ENCODE results near the gene TMEM184A. TPM values are rescaled to one million over a fixed set of nuclear protein-coding genes. Genes with fewer than 3 reads are reported as not detected.

Gene TMEM184A
- total RNA-seq, 1 experiment from 2014 or later = 1.2 TPM

DNA sequence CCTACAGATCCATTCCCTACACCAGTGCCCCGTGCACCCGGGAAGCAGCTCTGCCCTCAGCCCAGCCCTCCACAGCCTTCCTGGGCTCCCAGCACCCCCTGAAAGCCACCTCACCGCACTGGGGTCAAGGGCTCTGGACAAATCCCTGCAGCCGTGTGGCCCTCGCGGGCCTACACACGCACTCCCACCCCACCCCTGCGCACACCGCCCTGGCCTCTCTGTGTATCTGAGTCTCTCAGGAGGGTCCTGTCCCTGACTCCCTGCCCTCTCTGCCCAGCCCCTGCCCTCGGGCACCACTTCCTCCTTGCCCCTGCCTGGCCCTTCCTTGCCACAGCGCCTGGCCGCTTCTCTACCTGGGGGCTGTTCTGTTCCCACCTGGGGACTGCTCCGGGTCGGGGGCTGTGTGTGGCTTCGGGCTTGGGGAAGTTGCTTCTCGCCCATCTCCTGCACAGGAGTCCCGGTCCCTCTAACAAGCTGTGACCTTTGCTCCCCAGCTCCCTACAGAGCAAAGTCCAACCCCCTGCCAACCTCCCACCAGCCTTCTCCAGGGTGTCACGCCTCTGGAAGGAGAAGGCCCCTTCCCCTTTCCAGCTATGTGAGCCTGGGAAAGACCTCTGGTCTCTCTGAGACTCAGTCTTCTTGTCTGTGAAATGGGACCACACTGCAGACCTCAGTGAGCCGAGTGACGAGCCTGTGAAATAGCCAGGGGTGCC is 1.5 kb downstream of the TMEM184A start:
- H3K4me3 ChIP-seq (ENCODE audit: insufficient read depth, low read depth, low read length) = no peak overlapping the region
- DNase-seq = no peak

DNA sequence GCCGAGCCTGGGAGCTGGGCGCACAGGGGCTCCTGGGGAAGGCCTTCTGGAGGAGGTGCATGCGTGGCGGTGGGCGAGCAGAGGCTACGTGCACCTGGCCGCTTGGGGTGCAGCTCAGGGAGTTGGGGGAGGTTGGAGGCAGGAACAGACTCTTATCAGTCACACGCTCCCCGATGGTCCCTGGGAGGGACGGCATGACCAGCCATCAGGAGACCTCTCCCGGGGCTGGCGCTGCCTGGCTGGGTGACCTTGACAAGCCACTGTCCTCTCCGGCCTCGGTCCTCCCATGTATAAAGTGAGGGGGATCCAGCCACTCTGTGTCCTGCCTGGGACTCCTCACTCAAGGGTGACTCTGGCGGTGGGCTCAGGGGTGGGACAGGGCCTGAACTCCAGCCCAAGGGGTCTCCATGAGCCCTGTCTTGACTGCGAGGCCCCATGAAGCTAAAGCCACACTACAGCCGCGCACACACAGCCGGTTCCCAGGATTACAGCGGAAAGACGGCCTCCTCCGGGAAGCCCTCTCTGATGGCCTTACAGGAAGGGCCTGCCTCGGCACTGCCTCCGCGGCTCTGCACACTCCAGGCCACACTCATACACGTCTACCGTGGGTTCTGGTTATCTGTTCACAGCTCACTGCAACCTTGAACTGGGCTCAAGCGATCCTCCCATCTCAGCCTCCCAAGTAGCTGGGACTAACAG is 2.3 kb downstream of the TMEM184A start:
- Histone ChIP-seq H3K36me3 (replicated peaks; ENCODE audit: control insufficient read depth, insufficient read depth, low read length) (no peaks in the 10 kb centered on the region), H3K4me3 (ENCODE audit: insufficient read depth, low read depth, low read length) (no peak overlapping the region), H3K27me3 (ENCODE audit: control insufficient read depth, insufficient read depth, low read length) (no peaks in the 10 kb centered on the region)
- DNase-seq = no peak

More for the DNA sequence above, 1.5 kb downstream of the TMEM184A start:
- Histone ChIP-seq H3K27me3 (ENCODE audit: control insufficient read depth, insufficient read depth, low read length) (no peaks in the 10 kb centered on the region), H3K36me3 (replicated peaks; ENCODE audit: control insufficient read depth, insufficient read depth, low read length) (no peaks in the 10 kb centered on the region)

DNA sequence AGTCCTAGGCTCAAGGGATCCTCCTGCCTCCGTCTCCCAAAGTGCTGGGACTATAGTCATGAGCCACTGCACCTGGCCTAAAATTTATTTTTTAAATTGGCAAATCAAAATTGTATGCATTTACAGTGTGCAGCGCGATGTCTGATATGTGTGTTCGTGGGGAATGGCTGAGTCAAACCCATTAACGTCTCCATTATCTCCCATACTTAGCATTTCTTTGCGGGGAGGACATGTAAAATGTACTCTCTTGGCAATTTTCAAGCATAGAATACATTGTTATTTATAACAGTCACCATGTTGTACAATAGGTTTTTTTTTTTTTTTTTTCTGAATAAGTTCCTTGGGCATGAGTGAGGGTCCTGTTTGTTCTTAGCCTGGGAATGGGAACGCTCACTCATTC is 3.8 kb downstream of the TMEM184A start:
- no peak for DNase-seq
- Histone ChIP-seq H3K36me3 (replicated peaks; ENCODE audit: control insufficient read depth, insufficient read depth, low read length) (no peaks in the 10 kb centered on the region), H3K27me3 (ENCODE audit: control insufficient read depth, insufficient read depth, low read length) (no peaks in the 10 kb centered on the region), H3K4me3 (ENCODE audit: insufficient read depth, low read depth, low read length) (no peak overlapping the region)

GRCh38 chr7:1550846-1551155 is 5.2 kb downstream of the TMEM184A start:
- no peaks in the 10 kb centered on the region for H3K27me3 ChIP-seq (ENCODE audit: control insufficient read depth, insufficient read depth, low read length)
- no peaks in the 10 kb centered on the region for H3K36me3 ChIP-seq (replicated peaks; ENCODE audit: control insufficient read depth, insufficient read depth, low read length)
- H3K4me3 ChIP-seq (ENCODE audit: insufficient read depth, low read depth, low read length) = no peak overlapping the region
- no peak for DNase-seq

- DNase-seq = no peak
- Histone ChIP-seq H3K27me3 (ENCODE audit: control insufficient read depth, insufficient read depth, low read length) (no peaks in the 10 kb centered on the region), H3K4me3 (ENCODE audit: insufficient read depth, low read depth, low read length) (no peak overlapping the region), H3K36me3 (replicated peaks; ENCODE audit: control insufficient read depth, insufficient read depth, low read length) (no peaks in the 10 kb centered on the region)
These were observed 5.8 kb downstream of the TMEM184A start for GRCh38 chr7:1550005-1550845.

GRCh38 chr7:1549357-1550004 is 6.5 kb downstream of the TMEM184A start:
- Histone ChIP-seq H3K27me3 (ENCODE audit: control insufficient read depth, insufficient read depth, low read length) (no peaks in the 10 kb centered on the region), H3K4me3 (ENCODE audit: insufficient read depth, low read depth, low read length) (no peak overlapping the region), H3K36me3 (replicated peaks; ENCODE audit: control insufficient read depth, insufficient read depth, low read length) (no peaks in the 10 kb centered on the region)
- no peak for DNase-seq

- DNase-seq = no peak
- Histone ChIP-seq H3K27me3 (ENCODE audit: control insufficient read depth, insufficient read depth, low read length) (no peaks in the 10 kb centered on the region), H3K36me3 (replicated peaks; ENCODE audit: control insufficient read depth, insufficient read depth, low read length) (no peaks in the 10 kb centered on the region), H3K4me3 (ENCODE audit: insufficient read depth, low read depth, low read length) (no peak overlapping the region)
These were observed 7.1 kb downstream of the TMEM184A start for GRCh38 chr7:1548944-1549343.

DNA sequence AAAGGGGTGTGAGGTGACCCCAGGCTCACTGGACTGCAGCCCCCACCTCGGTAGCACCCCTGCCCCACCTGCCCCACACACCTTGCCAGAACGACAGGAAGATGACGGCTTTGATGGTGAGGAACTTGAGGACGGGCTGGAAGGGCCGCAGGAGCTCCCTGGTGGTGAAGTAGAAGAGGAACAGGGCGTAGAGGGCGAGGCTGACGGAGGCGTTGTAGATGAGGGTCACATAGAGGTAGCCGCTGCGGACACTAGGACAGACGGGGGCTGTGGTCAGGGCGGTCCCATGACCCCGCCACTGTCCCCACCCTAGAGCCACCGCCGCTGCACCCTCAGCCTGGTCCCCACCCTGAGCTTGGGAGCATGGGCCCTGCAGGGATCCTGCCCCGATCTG is 7.6 kb downstream of the TMEM184A start:
- Histone ChIP-seq H3K27me3 (ENCODE audit: control insufficient read depth, insufficient read depth, low read length) (no peaks in the 10 kb centered on the region), H3K36me3 (replicated peaks; ENCODE audit: control insufficient read depth, insufficient read depth, low read length) (no peaks in the 10 kb centered on the region), H3K4me3 (ENCODE audit: insufficient read depth, low read depth, low read length) (no peak overlapping the region)
- no peak for DNase-seq

DNA sequence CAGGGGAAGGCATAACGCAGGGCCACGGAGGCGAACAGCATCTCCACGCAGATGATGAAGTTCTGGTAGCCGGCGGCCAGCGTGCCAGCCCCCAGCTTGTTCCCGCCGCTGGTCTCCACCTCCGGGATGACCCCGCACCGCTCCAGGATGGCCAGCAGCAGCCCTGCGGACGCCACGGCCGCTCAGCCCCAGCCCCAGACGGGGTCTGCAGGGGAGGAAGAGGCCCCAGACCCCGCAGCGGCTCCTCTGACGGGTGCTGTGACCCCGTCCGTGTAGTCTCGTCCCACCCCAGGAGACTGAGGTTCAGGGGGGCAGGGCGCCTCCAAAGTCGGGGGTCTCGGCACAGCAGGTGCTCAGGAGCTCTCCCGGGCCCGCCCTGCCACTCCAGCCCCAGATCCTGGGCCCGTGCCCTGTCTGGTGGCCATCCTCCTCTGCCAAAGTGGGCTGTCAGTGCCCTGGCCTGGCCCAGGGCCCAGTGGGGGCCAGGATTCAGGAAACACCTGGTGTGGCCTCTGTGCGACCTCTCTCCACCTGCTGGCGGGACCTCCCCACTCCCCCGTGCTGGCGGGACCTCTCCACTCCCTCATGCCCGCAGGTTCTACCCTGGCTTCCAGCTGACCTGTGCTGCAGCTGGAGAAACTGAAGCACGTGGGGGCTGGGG is 8.1 kb downstream of the TMEM184A start:
- H3K27me3 ChIP-seq (ENCODE audit: control insufficient read depth, insufficient read depth, low read length) = no peaks in the 10 kb centered on the region
- H3K36me3 ChIP-seq (replicated peaks; ENCODE audit: control insufficient read depth, insufficient read depth, low read length) = no peaks in the 10 kb centered on the region
- H3K4me3 ChIP-seq (ENCODE audit: insufficient read depth, low read depth, low read length) = no peak overlapping the region
- DNase-seq = no peak

DNA sequence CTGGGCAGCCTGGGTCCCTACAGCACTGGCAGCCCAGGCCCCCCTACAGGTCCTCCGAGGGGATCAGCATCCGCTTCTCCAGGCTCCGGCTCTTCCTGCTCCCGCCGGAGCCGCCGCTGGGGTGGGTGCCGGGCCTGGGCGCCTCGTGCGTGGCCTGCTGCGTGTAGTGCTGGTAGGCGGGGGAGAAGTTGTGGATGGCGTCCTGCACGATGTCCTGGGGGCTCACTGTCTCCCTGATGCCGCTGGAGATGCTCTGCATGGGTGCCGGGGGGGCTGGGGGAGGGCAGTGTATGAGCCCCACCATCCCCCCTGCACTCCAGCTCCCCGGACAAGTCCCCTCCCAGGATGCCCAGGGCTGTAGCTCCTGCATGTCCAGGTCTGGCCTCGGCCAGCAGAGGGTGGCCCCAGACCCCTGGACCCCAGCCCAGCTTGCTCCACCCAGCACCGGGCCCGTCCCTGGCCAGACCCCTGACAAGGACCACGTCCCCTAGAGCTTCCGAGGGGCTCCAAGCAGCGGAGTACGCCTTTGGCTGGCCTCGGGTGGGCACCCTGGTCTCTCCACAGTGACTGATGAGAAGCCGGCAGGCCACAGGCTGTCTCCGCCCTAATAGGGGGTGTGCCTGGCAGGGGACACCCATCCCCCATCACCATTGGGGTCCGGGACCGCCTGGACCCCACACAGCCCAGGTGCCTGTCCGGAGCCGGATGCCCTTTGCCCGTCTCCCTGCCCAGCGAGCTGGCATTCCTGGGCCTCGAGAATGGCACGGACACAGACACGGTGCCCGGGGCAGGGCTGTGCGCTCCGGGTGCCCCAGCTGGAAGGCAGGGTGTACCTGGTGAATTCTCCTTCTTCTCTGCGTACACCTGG is 8.9 kb downstream of the TMEM184A start:
- Histone ChIP-seq H3K27me3 (ENCODE audit: control insufficient read depth, insufficient read depth, low read length) (no peaks in the 10 kb centered on the region), H3K4me3 (ENCODE audit: insufficient read depth, low read depth, low read length) (no peak overlapping the region), H3K36me3 (replicated peaks; ENCODE audit: control insufficient read depth, insufficient read depth, low read length) (no peaks in the 10 kb centered on the region; the same call in 1 of the 2 replicates)
- no peak for DNase-seq

DNA sequence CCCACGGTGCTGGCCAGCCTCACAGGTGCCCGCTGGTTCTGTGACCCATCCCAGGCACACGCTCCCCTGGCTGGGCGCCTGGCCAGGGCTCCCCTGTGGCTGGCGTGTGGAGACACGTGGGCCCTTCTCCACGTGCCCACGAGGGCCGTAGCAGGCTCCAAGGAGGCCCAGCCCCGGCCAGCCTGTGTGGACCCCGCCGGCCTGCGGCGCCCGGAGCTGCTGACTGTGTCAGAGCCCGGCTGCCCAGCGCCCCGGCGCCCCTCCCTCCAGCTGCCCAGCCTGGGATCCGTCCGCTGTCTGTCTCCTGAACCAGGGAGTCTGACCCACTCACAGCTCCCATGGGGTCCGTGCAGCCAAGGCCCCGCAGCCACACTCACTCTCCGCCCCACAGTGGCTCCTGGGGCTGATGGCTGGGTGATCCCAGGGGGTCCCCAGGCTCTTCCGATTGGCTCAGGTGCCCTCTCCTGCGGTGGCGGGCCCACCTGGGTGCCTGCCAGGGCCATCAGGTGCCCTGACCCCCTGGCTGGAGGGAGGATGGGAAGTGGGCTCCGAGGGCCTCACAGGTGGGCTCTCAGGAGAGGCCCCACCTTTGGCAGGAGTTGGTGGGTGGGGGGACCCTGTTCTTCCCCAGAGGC is 9.6 kb downstream of the TMEM184A start:
- no peak for DNase-seq
- Histone ChIP-seq H3K27me3 (ENCODE audit: control insufficient read depth, insufficient read depth, low read length) (no peaks in the 10 kb centered on the region), H3K4me3 (ENCODE audit: insufficient read depth, low read depth, low read length) (no peak overlapping the region), H3K36me3 (replicated peaks; ENCODE audit: control insufficient read depth, insufficient read depth, low read length) (no peaks in the 10 kb centered on the region; the same call in 1 of the 2 replicates)

- H3K4me3 ChIP-seq (ENCODE audit: insufficient read depth, low read depth, low read length) = no peak overlapping the region
- H3K27me3 ChIP-seq (ENCODE audit: control insufficient read depth, insufficient read depth, low read length) = no peaks in the 10 kb centered on the region
- no peaks in the 10 kb centered on the region; the same call in 1 of the 2 replicates for H3K36me3 ChIP-seq (replicated peaks; ENCODE audit: control insufficient read depth, insufficient read depth, low read length)
- no peak for DNase-seq
These were observed 10.4 kb downstream of the TMEM184A start for GRCh38 chr7:1545417-1546246.

Data from H7 (cell line).